GM18526 (cell line): ENCODE data around the gene NELL1.

Experiments used
- POLR2A ChIP-seq: IDR thresholded peaks from 3 replicates; pipeline ENCODE4 v1.6.1; 2011; ENCODE audit not compliant: insufficient read length; ENCODE audit errors: extremely low read depth

NELL1 gene

GRCh38 chr11:21556926-21557325, 887.5 kb downstream of the NELL1 start:
- TF ChIP-seq POLR2A, result no peak

GRCh38 chr11:21560466-21560975, 891.1 kb downstream of the NELL1 start:
- TF ChIP-seq POLR2A, result no peak

GRCh38 chr11:21561581-21561980, 892.2 kb downstream of the NELL1 start:
- TF ChIP-seq POLR2A, result no peak

DNA sequence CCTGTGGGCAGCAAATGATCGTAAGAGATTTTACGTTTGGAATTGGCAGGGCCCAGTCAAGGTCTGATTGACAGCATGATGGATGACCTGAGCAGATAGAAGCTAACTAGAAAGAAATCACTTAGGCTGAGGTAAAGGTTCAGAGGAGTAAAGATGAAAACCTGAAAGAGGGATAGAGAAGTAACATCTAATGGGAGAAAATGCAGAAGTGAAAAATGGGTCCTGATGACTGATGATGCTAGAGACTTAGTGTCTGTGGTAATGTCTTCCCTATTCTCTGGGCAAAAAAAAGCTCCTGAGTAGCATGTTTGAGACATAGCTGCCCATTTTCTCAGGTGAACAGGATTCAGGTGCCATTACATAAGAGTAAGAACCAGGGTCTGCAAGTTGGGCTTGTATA, 894.7 kb downstream of the NELL1 start:
- no peak for TF ChIP-seq POLR2A

GRCh38 chr11:21564833-21565682, 895.7 kb downstream of the NELL1 start:
- no peak for TF ChIP-seq POLR2A

DNA sequence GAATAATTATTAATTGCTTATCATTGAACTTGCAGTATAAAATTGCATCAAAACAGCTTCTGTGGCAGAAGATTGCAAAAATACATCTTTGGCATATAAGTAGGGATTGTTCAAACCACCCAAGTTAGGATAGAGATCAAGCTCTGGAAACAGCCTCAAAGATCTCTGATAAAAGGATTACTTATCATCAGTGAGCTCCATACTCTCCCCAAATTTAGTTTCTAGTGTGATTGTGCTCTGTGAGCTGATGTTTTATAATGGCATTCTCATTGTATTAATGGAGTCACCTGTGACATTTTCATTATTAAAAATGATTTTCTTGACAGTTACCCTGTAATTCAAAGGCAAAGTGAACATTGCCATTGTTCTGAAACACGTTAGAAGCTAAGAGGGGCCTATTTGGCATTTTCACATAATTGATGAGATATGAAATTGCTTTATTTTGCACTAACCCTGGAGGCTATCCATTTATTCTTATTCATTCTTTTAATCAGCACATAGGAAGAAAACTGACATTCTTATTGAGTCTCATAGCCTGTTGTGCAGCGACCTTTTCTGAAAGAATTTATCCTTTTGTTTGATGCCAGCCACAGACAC, 897.2 kb downstream of the NELL1 start:
- TF ChIP-seq POLR2A, result no peak

DNA sequence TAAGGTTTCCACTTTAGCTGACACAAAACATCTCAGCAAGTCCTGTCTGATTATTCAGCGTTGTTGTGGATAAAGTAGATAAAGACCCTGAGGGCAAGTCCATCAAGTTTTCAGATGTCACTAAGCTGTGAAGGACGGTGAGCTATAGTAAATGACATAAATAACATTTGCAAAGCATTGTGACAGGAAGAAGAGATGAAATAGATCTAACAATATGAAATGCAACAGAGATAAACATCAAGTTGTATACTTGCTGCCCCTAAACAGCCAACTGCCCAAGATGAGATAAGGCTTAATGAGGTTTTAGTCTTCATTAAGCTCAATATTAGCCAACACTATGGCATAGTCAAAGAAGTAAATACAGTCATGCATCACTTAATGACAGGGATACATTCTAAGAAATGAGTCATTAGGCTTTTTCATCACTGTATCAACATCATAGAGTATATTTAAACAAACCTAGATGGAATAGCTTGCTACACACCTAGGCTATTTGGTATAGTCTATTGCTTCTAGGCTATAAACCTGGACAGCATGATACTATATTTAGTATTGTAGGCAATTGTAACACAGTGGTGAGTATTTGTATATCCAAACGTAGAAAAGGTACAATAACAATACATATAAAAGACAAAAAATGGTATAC, 898.4 kb downstream of the NELL1 start:
- no peak for TF ChIP-seq POLR2A

DNA sequence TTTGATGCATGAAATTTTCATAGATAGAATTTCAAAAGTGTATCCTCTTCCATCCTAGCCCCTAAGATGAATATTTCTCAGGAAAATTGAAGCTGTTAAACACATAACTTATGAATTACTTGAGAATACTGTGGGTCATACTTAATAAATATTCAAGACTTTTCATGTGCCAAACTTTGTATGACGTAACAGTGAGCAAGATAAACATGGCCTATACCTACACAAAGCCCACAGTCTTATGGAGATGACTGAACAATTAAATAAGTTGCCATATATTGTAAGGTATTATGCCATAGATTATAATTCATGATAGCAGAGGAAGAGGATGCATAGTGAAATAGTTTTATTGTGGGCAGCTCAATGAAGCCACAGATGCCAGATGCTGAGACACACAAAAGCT, 902.8 kb downstream of the NELL1 start:
- no peak for TF ChIP-seq POLR2A

DNA sequence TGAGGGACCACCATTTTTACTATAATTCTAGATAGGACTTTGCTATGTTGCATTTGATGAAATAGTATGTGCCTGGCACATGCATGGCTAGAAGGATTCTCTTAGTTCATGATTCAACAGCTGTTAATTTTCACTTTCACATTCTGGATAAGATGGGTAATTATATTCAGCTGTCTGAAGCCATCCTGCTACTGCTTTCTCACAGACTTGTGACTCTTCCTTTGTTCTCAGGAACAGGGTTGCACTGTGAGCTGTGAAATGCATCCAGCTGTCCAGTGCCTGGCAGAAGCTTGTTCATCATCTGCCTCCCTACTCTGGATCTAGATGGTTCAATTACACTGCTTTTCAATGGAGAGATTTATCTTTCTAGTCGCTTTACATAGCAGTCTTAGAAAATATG, 913.4 kb downstream of the NELL1 start:
- TF ChIP-seq POLR2A, result no peak

- TF ChIP-seq POLR2A, result no peak
Observed at GRCh38 chr11:21588754-21589153, 919.4 kb downstream of the NELL1 start.

DNA sequence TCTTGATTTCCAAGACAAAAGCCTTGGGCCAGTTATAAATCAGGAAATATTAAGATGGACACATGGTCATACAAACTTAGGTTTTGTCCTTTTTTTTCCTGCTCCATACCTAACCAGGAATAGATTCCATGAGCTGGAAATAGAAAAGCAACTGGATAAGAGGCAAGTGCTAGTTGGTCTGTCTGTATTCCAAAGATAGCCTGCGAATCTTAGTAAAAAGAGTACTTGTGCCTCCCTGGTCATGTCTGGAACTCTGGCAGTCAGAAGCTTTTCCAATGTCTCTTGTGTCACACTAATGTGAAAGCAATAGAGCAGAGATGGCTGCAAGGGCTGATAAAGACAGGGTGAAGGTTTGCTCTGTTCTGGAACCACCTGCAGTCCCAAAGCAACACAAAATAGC, 933.3 kb downstream of the NELL1 start:
- no peak for TF ChIP-seq POLR2A

GRCh38 chr11:21603886-21604285, 934.5 kb downstream of the NELL1 start:
- no peak for TF ChIP-seq POLR2A

GRCh38 chr11:21604564-21604963, 935.2 kb downstream of the NELL1 start:
- TF ChIP-seq POLR2A, result no peak

GRCh38 chr11:21612326-21612725, 942.9 kb downstream of the NELL1 start:
- no peak for TF ChIP-seq POLR2A

- no peak for TF ChIP-seq POLR2A
Observed at GRCh38 chr11:21614961-21615360, 945.6 kb downstream of the NELL1 start.

- TF ChIP-seq POLR2A, result no peak
Observed at GRCh38 chr11:21615955-21616371, 946.6 kb downstream of the NELL1 start.
